ENCODE results near the gene SLC16A11. TPM values are rescaled to one million over a fixed set of nuclear protein-coding genes. Genes with fewer than 3 reads are reported as not detected.

Gene SLC16A11
- total RNA-seq, 1 experiment from 2014 or later: 0.11 TPM

DNA sequence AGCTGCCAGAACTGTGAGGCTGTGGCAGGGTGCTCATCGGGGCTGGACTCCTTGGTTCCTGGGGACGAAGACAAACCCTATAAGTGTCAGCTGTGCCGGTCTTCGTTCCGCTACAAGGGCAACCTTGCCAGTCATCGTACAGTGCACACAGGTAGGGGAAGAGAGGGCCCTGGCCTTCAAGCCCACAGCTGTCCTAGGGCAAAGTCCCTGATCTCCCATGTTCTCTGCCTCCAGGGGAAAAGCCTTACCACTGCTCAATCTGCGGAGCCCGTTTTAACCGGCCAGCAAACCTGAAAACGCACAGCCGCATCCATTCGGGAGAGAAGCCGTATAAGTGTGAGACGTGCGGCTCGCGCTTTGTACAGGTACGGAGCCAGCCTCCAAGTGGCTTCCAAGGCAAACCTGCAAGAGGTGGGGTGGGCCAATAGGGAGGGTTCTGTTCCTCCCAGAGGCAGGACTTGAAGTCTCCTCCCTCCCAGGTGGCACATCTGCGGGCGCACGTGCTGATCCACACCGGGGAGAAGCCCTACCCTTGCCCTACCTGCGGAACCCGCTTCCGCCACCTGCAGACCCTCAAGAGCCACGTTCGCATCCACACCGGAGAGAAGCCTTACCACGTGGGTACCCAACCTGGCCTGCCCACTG is 17.3 kb downstream of the SLC16A11 start:
- no peak for DNase-seq (ENCODE audit: low read depth)

DNA sequence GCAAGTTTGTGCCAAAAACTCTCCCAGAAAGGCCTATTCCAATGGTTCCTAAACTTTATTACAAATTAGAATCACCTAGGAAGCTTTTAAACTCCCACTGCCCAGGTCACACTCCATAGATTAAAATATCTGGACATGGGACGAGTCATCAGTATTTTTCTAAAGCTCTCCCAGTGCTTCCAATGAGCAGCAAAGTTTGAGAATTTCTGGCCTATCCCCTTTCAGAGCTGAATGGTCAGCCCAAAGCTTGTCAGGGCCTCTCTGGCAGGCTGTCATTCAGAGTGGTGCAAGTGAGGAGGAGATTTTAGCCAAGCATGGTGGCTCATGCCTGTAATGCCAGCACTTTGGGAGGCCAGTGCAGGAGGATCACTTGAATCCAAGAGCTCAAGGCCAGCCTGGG is 18.6 kb downstream of the SLC16A11 start:
- no peak for DNase-seq (ENCODE audit: low read depth)

GRCh38 chr17:7024402-7024785 is 19.5 kb downstream of the SLC16A11 start:
- no peak for DNase-seq (ENCODE audit: low read depth)

- DNase-seq (ENCODE audit: low read depth): peak; percentile 60
Observed at GRCh38 chr17:7023576-7024401, 20.1 kb downstream of the SLC16A11 start.

DNA sequence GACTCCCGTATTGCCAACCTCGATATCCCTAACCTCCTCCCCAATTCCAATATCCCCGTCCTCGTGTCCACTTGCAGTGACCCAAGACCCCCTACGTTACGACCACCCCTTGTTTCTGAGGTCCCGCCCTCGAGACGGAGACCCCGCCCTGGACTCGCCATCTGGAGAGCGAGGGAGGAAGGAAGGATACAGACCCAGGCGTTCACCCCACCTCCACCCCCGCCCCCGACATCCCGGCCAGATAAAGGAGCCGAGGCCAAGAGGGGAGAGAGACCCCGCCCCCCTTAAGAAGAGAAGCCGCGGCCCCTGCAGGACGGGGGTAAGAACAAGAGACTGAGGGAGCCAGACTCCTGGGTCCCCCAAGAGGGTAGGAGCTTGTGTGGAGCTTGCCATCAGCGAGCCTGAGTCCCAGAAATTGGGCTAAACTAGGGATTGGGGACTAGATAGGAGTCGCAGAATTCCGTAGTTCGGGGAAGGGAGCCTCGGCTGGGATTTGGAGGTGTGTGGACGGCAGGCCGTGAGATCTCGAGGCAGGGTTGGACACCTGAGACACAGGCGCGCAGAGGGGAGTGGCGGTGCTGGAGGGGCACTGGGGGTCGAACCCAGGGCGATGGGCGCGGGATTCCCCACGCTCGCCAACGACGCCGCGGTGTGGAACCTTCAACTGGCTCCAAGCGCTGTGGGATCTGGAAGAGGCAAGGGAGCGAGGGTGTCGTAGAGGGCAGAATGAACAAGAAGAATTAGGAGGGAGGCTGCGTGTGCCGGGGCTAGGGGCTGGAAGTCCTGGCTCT is 20.9 kb downstream of the SLC16A11 start, which contains the start of gene BCL6B:
BCL6B (plus strand) TSS at position 270 of the 791 bp plus-strand sequence. CDS start 622 bp downstream, outside the sequence.
- no peak for DNase-seq (ENCODE audit: low read depth)

DNA sequence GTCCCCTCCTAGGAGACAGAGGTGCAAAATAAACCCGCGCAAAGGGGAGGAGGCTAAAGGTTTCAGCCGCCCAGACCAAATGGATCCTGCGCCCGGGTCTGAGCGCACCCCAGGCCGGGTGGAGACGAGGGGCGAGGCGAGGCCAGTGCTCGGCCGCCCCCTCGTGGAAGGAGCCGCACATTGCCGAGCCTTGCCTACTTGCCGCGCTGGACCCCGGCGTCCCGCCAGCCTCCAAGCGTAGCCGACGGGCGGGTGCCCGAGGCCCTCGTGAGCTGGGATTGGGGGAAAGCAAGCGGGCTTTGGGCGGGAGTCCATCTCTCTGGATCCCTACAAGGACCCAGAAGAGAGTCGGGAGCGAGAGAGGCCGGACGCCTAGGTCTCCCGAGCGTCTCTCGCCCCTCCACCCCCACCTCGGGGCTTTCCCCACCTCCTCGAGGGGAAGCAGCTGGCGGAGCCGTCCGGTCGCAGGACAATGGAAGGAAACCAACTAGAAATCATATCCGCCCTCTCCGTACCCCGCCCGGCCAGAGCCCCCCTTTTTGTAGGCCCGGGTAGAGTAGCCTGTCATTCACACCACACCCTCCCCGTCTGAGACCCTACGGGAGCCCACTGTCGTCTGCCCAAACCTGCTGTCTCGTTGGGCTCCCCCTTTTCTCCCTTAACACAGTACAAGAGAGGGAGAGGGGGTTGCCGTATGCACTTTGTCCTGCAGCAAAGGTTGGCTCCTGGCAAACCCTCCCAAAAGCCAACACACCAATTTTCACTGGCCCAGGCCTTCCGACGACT is 21.7 kb downstream of the SLC16A11 start:
- peak; percentile 57 for DNase-seq (ENCODE audit: low read depth)

DNA sequence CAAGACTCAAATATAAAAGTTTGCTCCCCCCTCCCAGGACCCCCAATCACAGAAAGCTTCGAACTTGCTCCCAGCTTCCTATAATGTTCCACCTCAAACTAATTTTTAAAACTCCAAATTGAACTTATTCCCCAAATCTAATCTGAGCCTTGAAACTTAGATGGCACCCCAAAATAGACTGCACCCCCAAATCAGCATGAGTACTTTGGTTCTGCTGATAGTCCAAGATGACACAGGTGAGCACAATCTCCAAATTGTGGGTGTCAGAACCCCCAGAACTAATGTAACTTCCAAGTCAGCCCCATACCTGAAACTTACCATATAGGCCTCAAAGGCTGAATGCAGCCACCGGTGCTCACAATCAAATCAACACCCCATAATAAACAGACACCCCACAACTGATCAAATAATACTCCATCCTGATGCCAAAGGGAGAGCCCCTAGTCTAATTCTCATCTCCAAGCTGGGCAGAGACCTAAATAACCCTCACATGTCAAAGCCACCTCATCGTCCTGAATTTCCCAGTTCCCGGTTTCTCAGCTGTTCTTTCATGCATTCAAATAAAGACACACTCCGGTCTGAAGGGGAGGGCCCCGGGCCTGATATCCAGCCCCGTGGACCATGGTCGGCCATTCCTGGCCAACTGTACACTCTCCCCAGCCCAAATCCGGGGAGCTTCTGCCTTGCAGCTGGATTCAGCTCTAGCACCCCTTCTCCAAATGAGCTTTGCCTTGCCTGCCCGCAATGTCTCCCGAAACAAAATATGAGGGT is 22.8 kb downstream of the SLC16A11 start:
- DNase-seq (ENCODE audit: low read depth): no peak

GRCh38 chr17:7019839-7020519 is 23.9 kb downstream of the SLC16A11 start:
- peak; percentile 41 for DNase-seq (ENCODE audit: low read depth)

- DNase-seq (ENCODE audit: low read depth): no peak
Observed at GRCh38 chr17:7019367-7019766, 24.5 kb downstream of the SLC16A11 start.

- no peak for DNase-seq (ENCODE audit: low read depth)
Observed at GRCh38 chr17:7018331-7018964, 25.4 kb downstream of the SLC16A11 start.

DNA sequence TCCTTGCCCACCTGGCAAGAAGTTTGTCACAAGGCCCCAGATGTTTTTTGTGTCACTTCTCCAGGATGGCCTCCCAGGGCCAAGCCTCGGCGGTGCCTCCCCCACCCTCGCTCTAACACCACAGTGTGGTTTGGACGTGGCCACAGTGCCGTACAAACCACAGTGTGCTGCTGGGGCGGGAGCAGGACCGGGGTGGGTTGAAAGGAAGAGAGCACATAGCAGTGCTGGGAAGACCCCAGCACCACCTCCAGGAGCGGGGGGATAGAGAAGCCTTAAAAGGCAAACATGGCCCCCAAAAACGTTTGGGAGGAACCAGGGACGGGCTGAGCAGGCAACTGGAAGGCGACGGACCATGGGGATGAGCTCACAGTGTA is 26.1 kb downstream of the SLC16A11 start:
- DNase-seq (ENCODE audit: low read depth): no peak

- DNase-seq (ENCODE audit: low read depth): no peak
Observed at GRCh38 chr17:7016886-7017826, 26.7 kb downstream of the SLC16A11 start.

- DNase-seq (ENCODE audit: low read depth): no peak
Observed at GRCh38 chr17:7016418-7016817, 27.5 kb downstream of the SLC16A11 start.

GRCh38 chr17:7014995-7015958 is 28.6 kb downstream of the SLC16A11 start:
- peak; percentile 47 for DNase-seq (ENCODE audit: low read depth)

- DNase-seq (ENCODE audit: low read depth): peak; percentile 95
Observed at GRCh38 chr17:7014261-7014994, 29.5 kb downstream of the SLC16A11 start.

DNA sequence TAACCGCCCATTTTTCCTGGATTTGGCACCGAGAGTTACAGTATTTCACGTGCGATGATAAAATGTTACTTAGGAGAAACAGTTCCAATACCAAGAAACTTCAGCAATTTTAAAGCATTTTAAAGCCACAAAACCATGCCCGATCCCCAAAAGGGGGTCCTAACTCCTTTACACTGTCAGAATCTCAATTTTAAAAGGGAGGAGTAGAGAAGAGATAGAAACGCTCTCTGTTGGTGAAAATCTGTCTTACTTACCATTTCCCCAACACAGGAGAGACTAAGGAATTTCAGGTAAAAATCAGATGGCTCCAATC is 32.0 kb downstream of the SLC16A11 start:
- no peak for DNase-seq (ENCODE audit: low read depth)

- DNase-seq (ENCODE audit: low read depth): no peak
Observed at GRCh38 chr17:7011415-7011814, 32.5 kb downstream of the SLC16A11 start.

Measured in LHCN-M2 (cell line).